Chondrocyte (in vitro differentiated cells): ENCODE measurements around the gene SDCBP2. TPM values are rescaled to one million over a fixed set of nuclear protein-coding genes. Genes with fewer than 3 reads are reported as not detected.

Source experiments
- DNase-seq: peaks from one replicate; pipeline ENCODE4 v3.0.0; 2021; ENCODE audit warnings: mixed read lengths, low spot score
- H3K27ac Mint-ChIP-seq: one replicate; pipeline ENCODE4 v1.8.0; 2021; ENCODE audit warnings: mild to moderate bottlenecking, moderate library complexity, mixed read lengths; ENCODE audit not compliant: unreplicated experiment
- H3K27me3 Mint-ChIP-seq: 2 replicates; pipeline ENCODE4 v1.8.0; 2021; ENCODE audit warnings: low read depth, mixed read lengths
- H3K36me3 Mint-ChIP-seq: 2 replicates; pipeline ENCODE4 v1.8.0; 2021; ENCODE audit warnings: low read depth, mixed read lengths
- H3K4me1 Mint-ChIP-seq: 2 replicates; pipeline ENCODE4 v1.8.0; 2021; ENCODE audit warnings: low read depth, mild to moderate bottlenecking, mixed read lengths
- H3K4me3 Mint-ChIP-seq: one replicate; pipeline ENCODE4 v1.8.0; 2021; ENCODE audit warnings: mild to moderate bottlenecking, moderate library complexity, mixed read lengths; ENCODE audit not compliant: unreplicated experiment
- H3K9me3 Mint-ChIP-seq: 2 replicates; pipeline ENCODE4 v1.8.0; 2021; ENCODE audit warnings: low read depth, mixed read lengths
- CTCF ChIP-seq: fragments of 200-600 bp; sonication (generic); IDR thresholded peaks from 2 replicates; pipeline ENCODE4 v1.5.0; 2021; ENCODE audit warnings: antibody characterized with exemption, mild to moderate bottlenecking, moderate library complexity
- total RNA-seq: library from RNA; stranded (reverse); gene quantifications from 3 replicates; pipeline ENCODE4 v1.2.1, GENCODE V29; 2021

SDCBP2 gene
- total RNA-seq, 1 donor from 2014 or later, result 2.3 TPM

GRCh38 chr20:1280195-1281102 is 48.5 kb downstream of the SDCBP2 start:
- no peak overlapping the region for H3K4me3 Mint-ChIP-seq
- no peaks in the 10 kb centered on the region for H3K27me3 Mint-ChIP-seq
- TF ChIP-seq CTCF, result no peak
- H3K36me3 Mint-ChIP-seq, result peaks cover 4% of the 10 kb centered on the region
- DNase-seq, result no peak
- H3K4me1 Mint-ChIP-seq, result peaks cover 4% of the 10 kb centered on the region
- H3K9me3 Mint-ChIP-seq, result no peaks in the 10 kb centered on the region
- no peak overlapping the region for H3K27ac Mint-ChIP-seq

DNA sequence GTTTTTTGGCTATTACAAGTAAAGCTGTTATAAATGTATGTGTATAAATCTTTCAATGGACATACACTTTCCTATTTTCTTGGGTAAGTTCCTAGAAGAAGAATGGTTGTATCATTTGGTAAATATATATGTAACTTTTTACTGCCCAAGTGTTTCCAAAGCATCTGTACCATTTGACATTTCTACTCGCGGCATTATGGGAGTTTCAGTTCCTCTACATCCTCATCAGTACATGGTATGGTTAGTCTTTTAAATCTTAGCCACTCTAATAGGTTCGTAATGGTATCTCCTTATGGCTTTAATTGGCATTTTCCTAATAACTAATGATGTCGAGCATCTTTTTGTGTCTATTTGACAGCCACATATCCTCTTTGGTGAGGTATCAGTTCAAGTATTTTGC is 49.9 kb downstream of the SDCBP2 start:
- no peaks in the 10 kb centered on the region for H3K9me3 Mint-ChIP-seq
- DNase-seq, result no peak
- no peak for TF ChIP-seq CTCF
- H3K27me3 Mint-ChIP-seq, result no peaks in the 10 kb centered on the region
- H3K4me1 Mint-ChIP-seq, result peaks cover 4% of the 10 kb centered on the region
- H3K36me3 Mint-ChIP-seq, result peaks cover 2% of the 10 kb centered on the region
- H3K4me3 Mint-ChIP-seq, result no peak overlapping the region
- no peak overlapping the region for H3K27ac Mint-ChIP-seq

DNA sequence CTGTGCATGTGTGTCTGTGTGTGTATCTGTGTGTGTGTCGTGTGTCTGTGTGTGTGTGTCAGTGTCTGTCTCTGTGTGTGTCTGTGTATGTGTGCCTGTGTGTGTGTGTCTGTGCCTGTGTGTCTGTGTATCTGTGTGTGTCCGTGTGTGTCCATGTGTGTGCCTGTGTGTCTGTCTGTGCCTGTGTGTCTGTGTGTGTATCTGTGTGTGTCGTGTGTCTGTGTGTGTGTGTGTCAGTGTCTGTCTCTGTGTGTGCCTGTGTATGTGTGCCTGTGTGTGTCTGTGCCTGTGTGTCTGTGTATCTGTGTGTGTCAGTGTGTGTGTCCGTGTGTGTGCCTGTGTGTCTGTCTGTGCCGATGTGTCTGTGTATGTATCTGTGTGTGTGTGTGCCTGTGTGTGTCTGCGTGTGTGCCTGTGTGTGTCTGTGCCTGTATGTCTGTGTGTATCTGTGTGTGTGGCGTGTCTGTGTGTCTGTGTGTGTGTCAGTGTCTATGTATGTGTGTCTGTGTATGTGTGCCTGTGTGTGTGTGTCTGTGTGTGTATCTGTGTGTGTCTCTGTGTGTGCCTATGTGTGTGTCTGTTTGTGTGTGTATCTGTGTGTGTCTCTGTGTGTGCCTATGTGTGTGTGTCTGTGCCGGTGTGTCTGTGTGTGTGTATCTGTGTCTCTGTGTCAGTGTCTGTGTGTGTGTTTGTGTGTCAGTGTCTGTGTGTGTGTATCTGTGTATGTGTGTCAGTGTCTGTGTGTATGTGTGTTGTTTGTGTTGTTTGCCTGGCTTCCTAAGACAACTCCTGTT is 51.2 kb downstream of the SDCBP2 start:
- no peaks in the 10 kb centered on the region for H3K9me3 Mint-ChIP-seq
- no peak overlapping the region for H3K4me3 Mint-ChIP-seq
- DNase-seq, result no peak
- H3K4me1 Mint-ChIP-seq, result peaks cover 4% of the 10 kb centered on the region
- H3K36me3 Mint-ChIP-seq, result peaks cover 2% of the 10 kb centered on the region
- H3K27ac Mint-ChIP-seq, result no peak overlapping the region
- TF ChIP-seq CTCF, result no peak
- no peaks in the 10 kb centered on the region for H3K27me3 Mint-ChIP-seq

- Mint-ChIP-seq H3K27me3 (no peaks in the 10 kb centered on the region), H3K9me3 (no peaks in the 10 kb centered on the region), H3K4me3 (no peak overlapping the region), H3K36me3 (peaks cover 3% of the 10 kb centered on the region), H3K4me1 (peaks cover 4% of the 10 kb centered on the region), H3K27ac (no peak overlapping the region)
- no peak for DNase-seq
- no peak for TF ChIP-seq CTCF
Observed at GRCh38 chr20:1275919-1276318, 53.0 kb downstream of the SDCBP2 start.
